Measurements from ENCODE around the gene GORASP2. TPM values are rescaled to one million over a fixed set of nuclear protein-coding genes. Genes with fewer than 3 reads are reported as not detected.

Gene GORASP2
- total and polyA plus RNA-seq, 2 of the 8 experiments (the other 6 are each of a cell fraction or from before 2014, with no cell fraction given): 86.8 to 214 TPM

DNA sequence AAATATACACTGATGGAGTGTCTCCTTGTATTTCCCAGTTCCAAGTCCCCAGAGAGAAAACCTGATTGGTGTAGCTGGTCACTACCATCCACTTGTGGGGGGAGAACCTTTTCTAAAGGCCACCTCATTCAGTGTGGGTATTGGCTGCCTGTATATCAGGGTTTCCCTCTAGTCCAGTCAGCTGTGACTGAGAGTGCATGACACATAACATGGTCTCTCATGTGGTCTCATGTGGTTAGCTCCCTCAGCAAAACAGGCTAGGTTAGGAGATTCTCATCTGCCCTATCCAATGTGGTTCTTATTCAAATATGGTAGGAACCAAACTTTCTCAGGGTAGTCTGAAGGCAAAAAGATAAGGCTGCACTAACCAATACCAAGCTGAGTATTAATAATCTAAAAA, 4.1 kb upstream of the GORASP2 start:
- Histone ChIP-seq H2BK5ac (ENCODE audit: low read depth, low read length) (no peak overlapping the region), H2BK15ac (ENCODE audit: low read length) (no peak overlapping the region), H3K23me2 (ENCODE audit: low read depth, low read length) (no peaks in the 10 kb centered on the region; the same call in 1 of the 2 replicates), H3K4ac (replicated peaks; ENCODE audit: insufficient read length, low read depth, low read length) (no peak overlapping the region), H4K8ac (ENCODE audit: extremely low read depth, insufficient read depth, low read length) (no peak overlapping the region), H3K4me1 (replicated peaks in 1 of 4; ENCODE audit: control insufficient read depth in 3 of 4, insufficient read depth in 4 of 4, low read length in 3 of 4) (peaks cover 3 to 8% (median 6%) of the 10 kb centered on the region in 4 experiments; a peak in 6 of 7 replicates), H3K27ac (ENCODE audit: low read depth, low read length) (no peak overlapping the region), H3K79me1 (ENCODE audit: low read depth, low read length) (no peaks in the 10 kb centered on the region), H2AK5ac (ENCODE audit: low read depth, low read length) (no peak overlapping the region), H3K23ac (ENCODE audit: insufficient read length) (no peak overlapping the region), H4K91ac (replicated peaks; ENCODE audit: insufficient read length, low read length) (no peak overlapping the region), H3K56ac (replicated peaks; ENCODE audit: insufficient read length, low read depth, low read length) (no peak overlapping the region), H3K27me3 (replicated peaks in 1 of 4; ENCODE audit: control insufficient read depth in 3 of 4, extremely low read depth in 1 of 4, insufficient read depth in 3 of 4, low read length in 3 of 4) (no peaks in the 10 kb centered on the region), H4K20me1 (replicated peaks in 1 of 2; ENCODE audit: control insufficient read depth in 1 of 2, insufficient read depth in 2 of 2, low read length in 2 of 2) (peaks cover 0 to under 1% of the 10 kb centered on the region in 2 experiments), H3K14ac (ENCODE audit: insufficient read length) (no peak overlapping the region), H3K9ac (replicated peaks in 1 of 4; ENCODE audit: extremely low read depth in 1 of 4, low read depth in 3 of 4, low read length in 3 of 4) (no peak overlapping the region), H4K5ac (ENCODE audit: insufficient read length, low read depth, low read length) (no peak overlapping the region), H3K4me2 (ENCODE audit: insufficient read depth in 1 of 2, low read depth in 2 of 2, low read length in 2 of 2) (no peak overlapping the region), H2BK12ac (ENCODE audit: low read depth, low read length) (no peak overlapping the region), H3K18ac (ENCODE audit: extremely low read depth, low read length) (no peak overlapping the region), H3K36me3 (ENCODE audit: control insufficient read depth in 2 of 4, insufficient read depth in 4 of 4, low read length in 3 of 4) (no peaks in the 10 kb centered on the region), H3K79me2 (ENCODE audit: control insufficient read depth in 1 of 2, insufficient read depth in 2 of 2, low read length in 2 of 2) (peaks cover under 1 to 5% of the 10 kb centered on the region in 2 experiments; a peak in 3 of 4 replicates), H2AFZ (ENCODE audit: low read length) (no peak overlapping the region), H3K9me3 (ENCODE audit: insufficient read depth in 2 of 2, low read depth in 1 of 2, low read length in 1 of 2) (peaks cover 8 to 9% of the 10 kb centered on the region in 2 experiments; a peak in 3 of 4 replicates), H2BK120ac (replicated peaks; ENCODE audit: low read depth, low read length) (no peak overlapping the region), H3K4me3 (ENCODE audit: extremely low read depth in 1 of 4, insufficient read depth in 2 of 4, low read depth in 3 of 4, low read length in 4 of 4) (no peak overlapping the region), H2BK20ac (ENCODE audit: low read length) (no peak overlapping the region)
- FAIRE-seq (no peak), DNase-seq (ENCODE audit: low read depth in 1 of 2, low spot score in 2 of 2) (no peak)
- ChIA-PET POLR2A (ENCODE audit: partially characterized antibody) (no interaction called here), CTCF (ENCODE audit: partially characterized antibody) (interaction anchor here (0.6 to 1.7 kb wide), 3 partner anchors 19 to 91 kb away, joined by 3 to 4 read pairs (median 3); no protein-coding TSS in a partner anchor)
- TF ChIP-seq TAF1 (IDR thresholded peaks at IDR 0.05; ENCODE audit: low read depth, low read length): no peak
- no peak for TF ChIP-seq JUN (IDR thresholded peaks at IDR 0.05; ENCODE audit: low read depth, low read length)
- no peak for TF ChIP-seq CTBP2 (IDR thresholded peaks at IDR 0.05; ENCODE audit: borderline replicate concordance, insufficient read depth, insufficient read length, low read length)

Measured in H1 (cell line).